Upper lobe of left lung (tissue), 6 donors: Measurements from ENCODE around the gene GATA1. TPM values are rescaled to one million over a fixed set of nuclear protein-coding genes. Genes with fewer than 3 reads are reported as not detected.

Experiments
- ATAC-seq, 2 donors: fragments of 200-7000 bp; cut with Tn5 transposase; one replicate each; pipeline ENCODE4 v1.9.1; 2022; ENCODE audit warnings: mild to moderate bottlenecking in 2 of 2, moderate library complexity in 2 of 2; ENCODE audit not compliant: low FRiP score in 2 of 2
- DNase-seq, 2 donors: peaks; one replicate each; pipeline ENCODE4 v3.0.0-alpha.2; 2019 to 2020
- H3K27ac ChIP-seq, 4 donors: fragments of 200-600 bp; sonication (generic); one replicate each; pipeline ENCODE4 v1.5.1; 2016 to 2019
- H3K27me3 ChIP-seq, 4 donors: fragments of 200-600 bp; sonication (generic); one replicate each; pipeline ENCODE4 v1.5.1; 2017 to 2019
- H3K36me3 ChIP-seq, 4 donors: fragments of 200-600 bp; sonication (generic); one replicate each; pipeline ENCODE4 v1.5.1; 2016 to 2019
- H3K4me1 ChIP-seq, 4 donors: fragments of 200-600 bp; sonication (generic); one replicate each; pipeline ENCODE4 v1.5.1; 2018 to 2019
- H3K4me3 ChIP-seq, 4 donors: fragments of 200-600 bp; sonication (generic); one replicate each; pipeline ENCODE4 v1.5.1; 2017 to 2019; ENCODE audit warnings: mild to moderate bottlenecking in 2 of 4, moderate library complexity in 1 of 4
- H3K9me3 ChIP-seq, 4 donors: fragments of 200-600 bp; sonication (generic); one replicate each; pipeline ENCODE4 v1.5.1; 2018 to 2019
- EP300 ChIP-seq, 4 donors: sonication (generic); formaldehyde crosslinking; IDR thresholded peaks; one replicate each; pipeline ENCODE4 v1.5.1; 2017; ENCODE audit warnings: antibody characterized with exemption in 4 of 4, control low read depth in 2 of 4
- POLR2A ChIP-seq, 4 donors: fragments of 450-650 bp; IDR thresholded peaks; one replicate each; pipeline ENCODE4 v1.5.1; 2016 to 2017; ENCODE audit warnings: antibody characterized with exemption in 4 of 4, mild to moderate bottlenecking in 2 of 4
- POLR2AphosphoS5 ChIP-seq, 2 donors: sonication (generic); formaldehyde crosslinking; IDR thresholded peaks; one replicate each; pipeline ENCODE4 v1.5.1; 2017; ENCODE audit warnings: antibody characterized with exemption in 2 of 2
- WGBS, 2 donors: methylation state at CpG; one replicate each; pipeline ENCODE4 v1.1.5; 2017 to 2018; 5-methylcytosine and 5-hydroxymethylcytosine counted together
- total RNA-seq, 6 donors: library from RNA; depleted of rRNA in 4 of 6; stranded (reverse); fragments of >200 nt in 4 of 6; gene quantifications; one replicate each; pipeline versions ENCODE4 v1.1.0 to v1.2.1, GENCODE V29; 2016 to 2021
- TF ChIP-seq, protein P1 (sequence below), 6 experiments: fragments of 450-650 bp in 4 of 6; fragments of 200-600 bp in 2 of 6; sonication (generic) in 2 of 6; IDR thresholded peaks; one replicate each; pipeline ENCODE4 v1.5.1; 2016 to 2019; ENCODE audit warnings: antibody characterized with exemption in 6 of 6
- donor health status: DM: no; HTN: no; CAD: no; lungs with moderate emphysema.
- donor health status: DM: no; HTN: yes; CAD: no; lungs with severe emphysema.

Gene GATA1
- total RNA-seq, 6 donors from 2014 or later, result 0.49 to 3.1 (median 1.6) TPM; not detected in 1

DNA sequence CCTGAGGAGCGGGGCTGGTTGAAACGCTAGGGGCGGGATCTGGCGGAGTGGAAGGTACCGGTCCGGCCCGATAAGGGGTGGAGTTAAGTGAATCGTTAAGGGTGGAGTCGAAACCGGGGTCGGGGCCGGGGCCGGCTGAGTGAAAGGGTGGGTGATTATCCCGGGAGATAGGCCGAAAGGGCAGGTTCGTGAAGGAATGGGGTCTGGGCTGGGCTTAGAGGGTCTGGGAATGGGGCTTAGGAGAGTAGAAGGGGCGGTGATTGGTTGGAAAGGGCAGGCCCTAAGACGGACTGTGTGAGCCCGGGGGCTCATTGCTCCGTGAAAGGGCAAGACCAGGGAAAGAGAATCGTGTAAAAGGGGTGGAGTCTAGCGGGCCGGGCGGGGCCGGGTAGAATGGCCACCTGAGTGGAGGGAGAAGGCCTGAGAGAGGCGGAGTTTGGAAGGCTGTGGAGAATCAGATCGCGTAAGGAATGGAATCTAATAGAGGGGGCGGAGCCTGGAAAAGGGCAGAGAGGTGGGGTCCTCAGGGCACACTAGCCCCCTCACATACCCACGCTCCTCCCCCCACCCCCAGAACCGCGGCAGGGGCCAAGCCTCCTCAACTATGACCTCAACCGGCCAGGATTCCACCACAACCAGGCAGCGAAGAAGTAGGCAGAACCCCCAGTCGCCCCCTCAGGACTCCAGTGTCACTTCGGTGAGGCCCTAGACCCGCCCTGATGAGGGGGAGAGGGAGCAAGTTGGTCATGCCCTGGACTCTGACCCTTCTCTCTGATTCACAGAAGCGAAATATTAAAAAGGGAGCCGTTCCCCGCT, 15.9 kb downstream of the GATA1 start:
- ATAC-seq (peak; percentile 79 to 81), DNase-seq (peak; percentile 87 to 89)
- 4 to 32% methylated on average over 25 to 40 of the region's 40 CpGs for WGBS, 2 donors
- TF ChIP-seq POLR2A (IDR thresholded peaks at IDR 0.05), result peak in 3 of 4 donors; percentile 70 to 76 (median 72)
- TF ChIP-seq, protein P1, sequence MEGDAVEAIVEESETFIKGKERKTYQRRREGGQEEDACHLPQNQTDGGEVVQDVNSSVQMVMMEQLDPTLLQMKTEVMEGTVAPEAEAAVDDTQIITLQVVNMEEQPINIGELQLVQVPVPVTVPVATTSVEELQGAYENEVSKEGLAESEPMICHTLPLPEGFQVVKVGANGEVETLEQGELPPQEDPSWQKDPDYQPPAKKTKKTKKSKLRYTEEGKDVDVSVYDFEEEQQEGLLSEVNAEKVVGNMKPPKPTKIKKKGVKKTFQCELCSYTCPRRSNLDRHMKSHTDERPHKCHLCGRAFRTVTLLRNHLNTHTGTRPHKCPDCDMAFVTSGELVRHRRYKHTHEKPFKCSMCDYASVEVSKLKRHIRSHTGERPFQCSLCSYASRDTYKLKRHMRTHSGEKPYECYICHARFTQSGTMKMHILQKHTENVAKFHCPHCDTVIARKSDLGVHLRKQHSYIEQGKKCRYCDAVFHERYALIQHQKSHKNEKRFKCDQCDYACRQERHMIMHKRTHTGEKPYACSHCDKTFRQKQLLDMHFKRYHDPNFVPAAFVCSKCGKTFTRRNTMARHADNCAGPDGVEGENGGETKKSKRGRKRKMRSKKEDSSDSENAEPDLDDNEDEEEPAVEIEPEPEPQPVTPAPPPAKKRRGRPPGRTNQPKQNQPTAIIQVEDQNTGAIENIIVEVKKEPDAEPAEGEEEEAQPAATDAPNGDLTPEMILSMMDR (IDR thresholded peaks at IDR 0.05), result peak in 2 of 6 experiments; percentile 5 to 6
- TF ChIP-seq POLR2AphosphoS5 (IDR thresholded peaks at IDR 0.05), result peak; percentile 44 to 55
- no peak for TF ChIP-seq EP300 (IDR thresholded peaks at IDR 0.05)
- H3K36me3 ChIP-seq, result peaks cover 0 to 14% (median 0%) of the 10 kb centered on the region in 4 donors
- H3K4me1 ChIP-seq, result peaks cover 0 to 12% (median 2%) of the 10 kb centered on the region in 4 donors
- H3K9me3 ChIP-seq, result peaks cover 0 to 10% (median 0%) of the 10 kb centered on the region in 4 donors
- H3K27ac ChIP-seq, result peak overlapping the region; percentile 85 to 98 (median 94)
- peak overlapping the region; percentile 48 to 55 (median 52) for H3K4me3 ChIP-seq
- no peaks in the 10 kb centered on the region for H3K27me3 ChIP-seq

DNA sequence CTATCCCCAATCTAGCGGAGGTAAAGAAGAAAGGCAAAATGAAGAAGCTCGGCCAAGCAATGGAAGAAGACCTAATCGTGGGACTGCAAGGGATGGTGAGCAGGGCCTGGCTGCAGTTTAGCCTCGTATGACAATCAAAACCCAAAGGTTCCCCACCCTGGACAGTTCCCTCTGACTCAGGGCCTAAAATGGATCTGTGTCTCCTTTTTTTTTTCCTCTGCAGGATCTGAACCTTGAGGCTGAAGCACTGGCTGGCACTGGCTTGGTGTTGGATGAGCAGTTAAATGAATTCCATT, 16.5 kb downstream of the GATA1 start:
- peaks cover 0 to 12% (median 2%) of the 10 kb centered on the region in 4 donors for H3K4me1 ChIP-seq
- peak overlapping the region in 3 of 4 donors; percentile 51 to 55 (median 54) for H3K4me3 ChIP-seq
- DNase-seq (no peak), ATAC-seq (no peak)
- H3K27ac ChIP-seq, result peak overlapping the region; percentile 85 to 98 (median 94)
- H3K36me3 ChIP-seq, result peaks cover 0 to 14% (median 0%) of the 10 kb centered on the region in 4 donors
- H3K27me3 ChIP-seq, result no peaks in the 10 kb centered on the region
- peaks cover 0 to 10% (median 0%) of the 10 kb centered on the region in 4 donors for H3K9me3 ChIP-seq
- TF ChIP-seq POLR2A (IDR thresholded peaks at IDR 0.05) (no peak), POLR2AphosphoS5 (IDR thresholded peaks at IDR 0.05) (no peak), EP300 (IDR thresholded peaks at IDR 0.05) (no peak)
- TF ChIP-seq, protein P1 (IDR thresholded peaks at IDR 0.05), result no peak
- 42 to 60% methylated on average over 4 of the region's 4 CpGs for WGBS, 2 donors

DNA sequence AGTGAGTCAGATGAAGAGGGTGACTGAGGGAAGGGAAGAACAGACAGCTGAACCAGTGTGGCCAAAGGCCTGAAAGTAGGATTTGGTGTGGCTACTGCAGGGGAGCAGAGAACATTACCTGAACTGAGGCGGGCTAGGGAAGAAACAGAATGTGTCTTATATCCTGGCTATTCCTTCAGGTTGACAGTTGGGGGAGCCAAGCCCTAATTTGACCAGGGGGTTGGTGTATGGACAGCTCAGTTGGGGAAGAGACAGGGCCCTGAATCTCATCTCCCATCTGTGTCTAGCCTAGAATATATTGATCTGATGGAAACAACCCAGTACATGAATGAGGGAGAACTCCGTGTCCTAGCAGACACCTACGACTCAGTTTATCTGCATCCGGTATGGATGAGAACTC, 19.7 kb downstream of the GATA1 start:
- H3K36me3 ChIP-seq, result peaks cover 0 to 18% (median 0%) of the 10 kb centered on the region in 4 donors

DNA sequence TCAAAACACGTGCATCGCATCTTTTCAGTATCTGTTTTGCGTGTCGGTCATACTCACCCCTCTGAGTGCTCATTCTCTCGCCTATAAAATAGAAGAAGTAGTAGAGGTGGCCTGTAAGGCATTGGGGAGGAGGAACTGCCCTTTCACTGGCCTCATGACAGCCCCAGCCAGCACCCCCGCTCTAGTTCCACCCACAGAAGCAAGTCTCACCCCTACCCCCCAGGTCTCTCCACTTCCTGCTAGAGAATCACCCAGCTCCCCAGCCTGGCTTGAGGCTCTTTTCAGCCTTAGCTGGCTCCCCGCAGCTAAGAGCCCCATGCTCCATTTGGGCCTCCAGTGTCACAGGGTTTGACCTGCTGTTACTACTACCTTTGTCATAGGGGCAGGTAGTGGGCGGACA, 27.3 kb downstream of the GATA1 start:
- no peaks in the 10 kb centered on the region for H3K9me3 ChIP-seq
- DNase-seq, result no peak
- TF ChIP-seq EP300 (IDR thresholded peaks at IDR 0.05) (no peak), POLR2A (IDR thresholded peaks at IDR 0.05) (no peak), POLR2AphosphoS5 (IDR thresholded peaks at IDR 0.05) (no peak)
- TF ChIP-seq, protein P1 (IDR thresholded peaks at IDR 0.05), result no peak
- WGBS, 2 donors, result 83 to 100% methylated on average over 3 to 8 of the region's 8 CpGs
- no peaks in the 10 kb centered on the region for H3K27me3 ChIP-seq
- peaks cover 0 to 40% (median 13%) of the 10 kb centered on the region in 4 donors for H3K36me3 ChIP-seq
- H3K4me3 ChIP-seq, result no peak overlapping the region
- no peaks in the 10 kb centered on the region for H3K4me1 ChIP-seq
- no peak overlapping the region for H3K27ac ChIP-seq
- no peak for ATAC-seq

More for the DNA sequence above, 19.7 kb downstream of the GATA1 start:
- Histone ChIP-seq H3K27me3 (no peaks in the 10 kb centered on the region), H3K4me1 (peaks cover 0 to 6% (median 2%) of the 10 kb centered on the region in 4 donors), H3K4me3 (no peak overlapping the region), H3K9me3 (peaks cover 0 to 10% (median 0%) of the 10 kb centered on the region in 4 donors), H3K27ac (no peak overlapping the region)
- 86 to 88% methylated on average over 1 to 4 of the region's 4 CpGs for WGBS, 2 donors
- ATAC-seq (no peak), DNase-seq (no peak)
- no peak for TF ChIP-seq EP300 (IDR thresholded peaks at IDR 0.05)
- TF ChIP-seq, protein P1 (IDR thresholded peaks at IDR 0.05), result no peak
- no peak for TF ChIP-seq POLR2A (IDR thresholded peaks at IDR 0.05)
- TF ChIP-seq POLR2AphosphoS5 (IDR thresholded peaks at IDR 0.05), result no peak
